Ectodermal cell (in vitro differentiated cells): ENCODE data around the gene ADARB2.

Experiments
- H3K27ac ChIP-seq: 2 replicates; pipeline ENCODE4 v1.7.0; 2013; ENCODE audit warnings: mild to moderate bottlenecking, low read depth, low read length; ENCODE audit not compliant: insufficient read depth, poor library complexity, severe bottlenecking
- H3K27me3 ChIP-seq: 2 replicates; pipeline ENCODE4 v1.7.0; 2013; ENCODE audit warnings: mild to moderate bottlenecking, low read length; ENCODE audit not compliant: insufficient read depth, control insufficient read depth, poor library complexity, severe bottlenecking
- H3K36me3 ChIP-seq: one replicate; pipeline ENCODE4 v1.7.0; 2013; ENCODE audit warnings: low read length; ENCODE audit not compliant: control insufficient read depth, insufficient read depth
- H3K4me1 ChIP-seq: one replicate; pipeline ENCODE4 v1.7.0; 2013; ENCODE audit warnings: low read length; ENCODE audit not compliant: control insufficient read depth, insufficient read depth
- H3K4me3 ChIP-seq: 2 replicates; pipeline ENCODE4 v1.7.0; 2013; ENCODE audit warnings: low read depth, low read length, control low read depth; ENCODE audit not compliant: insufficient read depth
- H3K9me3 ChIP-seq: 2 replicates; pipeline ENCODE4 v1.7.0; 2013; ENCODE audit warnings: mild to moderate bottlenecking, low read length, moderate library complexity; ENCODE audit not compliant: control insufficient read depth
- WGBS, 2 experiments: methylation state at CpG; one replicate each; pipeline ENCODE4 v1.1.7; 2013; ENCODE audit warnings: missing lambda C conversion rate in 2 of 2; 5-methylcytosine and 5-hydroxymethylcytosine counted together

Gene ADARB2

DNA sequence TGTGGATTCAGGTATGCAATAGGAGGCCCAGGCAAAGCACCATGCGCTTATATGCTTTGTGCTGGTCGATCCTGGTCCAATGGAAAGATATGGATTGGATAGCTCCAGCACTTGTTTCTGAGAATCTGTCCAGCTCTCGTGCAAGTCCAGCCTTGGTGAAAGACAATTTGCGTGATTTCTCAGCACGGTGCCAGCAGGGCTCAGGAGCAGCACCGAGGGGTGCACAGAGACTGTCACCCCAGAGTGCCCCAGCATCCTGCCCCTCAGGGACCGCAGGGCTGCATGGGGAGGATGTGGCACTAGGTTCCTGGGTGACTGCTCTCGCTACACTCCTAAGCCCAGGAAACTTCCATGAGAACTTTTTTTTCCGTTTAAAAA, 455.9 kb downstream of the ADARB2 start:
- H3K27me3 ChIP-seq: no peaks in the 10 kb centered on the region
- H3K4me3 ChIP-seq: no peak overlapping the region
- H3K27ac ChIP-seq: no peak overlapping the region
- no peaks in the 10 kb centered on the region for H3K9me3 ChIP-seq
- no peaks in the 10 kb centered on the region for H3K36me3 ChIP-seq
- no peaks in the 10 kb centered on the region for H3K4me1 ChIP-seq
- 94% methylated on average over 9 of the region's 9 CpGs for WGBS, 2 experiments

DNA sequence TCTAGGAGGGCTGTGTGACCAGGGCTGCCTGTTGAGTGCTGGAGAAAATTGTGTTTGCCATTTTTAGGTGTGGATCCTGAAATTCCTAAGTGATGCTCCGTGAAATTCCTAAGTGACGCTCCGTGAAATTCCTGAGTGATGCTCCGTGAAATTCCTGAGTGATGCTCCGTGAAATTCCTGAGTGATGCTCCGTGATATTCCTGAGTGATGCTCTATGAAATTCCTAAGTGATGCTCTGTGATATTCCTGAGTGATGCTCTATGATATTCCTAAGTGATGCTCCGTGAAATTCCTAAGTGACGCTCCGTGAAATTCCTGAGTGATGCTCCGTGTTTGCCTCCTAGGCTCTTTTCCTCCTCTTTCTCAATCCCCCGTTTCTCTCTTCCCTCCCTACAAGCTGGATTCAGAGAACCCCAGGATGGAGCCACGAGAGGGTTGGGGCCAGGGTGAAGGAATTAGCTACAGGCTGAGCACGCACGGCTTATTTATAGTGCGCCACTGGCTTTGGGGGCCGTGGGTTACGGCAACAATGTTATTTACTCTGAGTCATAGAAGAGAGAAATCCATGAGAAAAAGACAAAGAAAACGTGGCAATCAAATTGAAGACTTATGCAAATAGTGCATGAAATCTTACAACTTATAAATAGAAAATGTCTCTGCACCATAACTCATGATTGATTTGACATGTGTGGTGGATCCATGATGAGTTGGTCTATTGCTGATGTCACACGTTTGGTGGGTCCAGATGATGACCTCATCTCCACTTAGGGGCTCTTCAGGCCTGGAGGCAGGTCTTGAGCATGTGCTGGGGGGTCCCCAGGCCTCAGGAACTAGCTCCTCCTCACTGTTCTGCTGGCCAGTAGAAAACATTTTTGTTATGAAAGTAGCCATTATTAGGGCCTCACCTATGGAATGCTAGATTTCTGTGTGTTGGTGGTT, 456.6 kb downstream of the ADARB2 start:
- H3K27me3 ChIP-seq: no peaks in the 10 kb centered on the region
- WGBS, 2 experiments: 91 to 93% methylated on average over 19 of the region's 19 CpGs
- H3K27ac ChIP-seq: no peak overlapping the region
- H3K4me3 ChIP-seq: no peak overlapping the region
- H3K4me1 ChIP-seq: no peaks in the 10 kb centered on the region
- H3K9me3 ChIP-seq: no peaks in the 10 kb centered on the region
- H3K36me3 ChIP-seq: no peaks in the 10 kb centered on the region

DNA sequence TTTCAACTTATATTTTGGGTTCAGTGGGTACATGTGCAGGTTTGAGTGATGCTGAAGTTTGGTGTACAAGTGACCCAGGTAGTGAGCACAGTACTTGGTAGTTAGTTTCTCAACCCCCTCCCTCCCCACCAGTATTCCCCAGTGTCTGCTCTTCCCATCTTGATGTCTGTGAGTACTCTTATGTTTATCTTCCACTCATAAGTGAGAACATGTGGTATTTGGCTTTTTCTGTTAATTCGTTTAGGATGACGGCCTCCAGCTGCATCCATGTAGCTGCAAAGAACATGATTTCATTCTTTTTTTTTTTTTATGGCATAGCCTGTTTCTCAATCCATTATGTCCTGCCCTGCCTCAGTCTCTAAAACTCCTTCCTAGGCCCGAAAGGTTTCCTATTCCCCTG, 459.0 kb downstream of the ADARB2 start:
- no peaks in the 10 kb centered on the region for H3K4me1 ChIP-seq
- H3K4me3 ChIP-seq: no peak overlapping the region
- no peak overlapping the region for H3K27ac ChIP-seq
- no peaks in the 10 kb centered on the region for H3K27me3 ChIP-seq
- no peaks in the 10 kb centered on the region for H3K9me3 ChIP-seq
- no peaks in the 10 kb centered on the region for H3K36me3 ChIP-seq
- 93 to 99% methylated on average over 3 of the region's 3 CpGs for WGBS, 2 experiments

DNA sequence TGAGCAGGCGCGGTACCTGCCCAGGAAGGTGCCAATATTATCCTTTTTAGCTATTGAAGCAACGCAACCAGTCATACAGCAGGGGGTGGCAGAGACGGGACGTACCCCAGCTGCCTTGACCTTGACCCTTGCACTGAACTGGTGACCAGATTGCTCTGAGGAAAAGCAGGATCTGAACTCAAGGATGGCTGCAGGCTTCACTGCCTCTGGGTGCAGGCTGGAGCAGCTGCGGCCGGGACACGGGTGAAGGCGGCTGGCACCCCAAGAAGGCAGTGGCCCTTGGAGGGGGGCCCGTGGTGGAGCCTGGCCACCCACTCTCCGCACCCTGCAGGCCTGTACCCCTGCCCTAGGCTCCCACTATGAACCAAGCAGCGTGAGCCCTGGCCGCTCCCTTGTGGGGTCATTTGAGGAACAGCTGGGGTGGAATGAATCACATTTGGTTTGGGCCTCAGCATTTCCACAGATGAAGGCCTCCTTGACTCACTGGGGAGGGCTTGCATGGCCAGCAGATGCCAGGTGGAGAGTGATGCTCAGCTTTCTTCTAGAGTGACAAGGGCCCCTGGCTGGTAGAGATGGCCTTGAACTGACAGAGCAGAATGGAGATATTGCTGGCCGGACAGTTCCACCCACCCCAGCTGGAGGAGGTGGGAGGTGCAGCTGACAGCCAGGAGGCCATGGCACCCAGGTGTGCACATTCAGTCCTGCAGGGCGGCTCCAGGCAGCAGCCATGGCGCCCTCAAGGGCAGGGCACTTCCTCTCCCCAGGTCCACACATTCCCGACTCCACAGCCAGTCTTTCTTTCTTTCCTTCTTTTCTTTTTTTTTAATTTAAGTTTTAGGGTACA, 462.4 kb downstream of the ADARB2 start:
- WGBS, 2 experiments: 94 to 96% methylated on average over 17 of the region's 17 CpGs
- no peak overlapping the region for H3K27ac ChIP-seq
- H3K36me3 ChIP-seq: no peaks in the 10 kb centered on the region
- no peaks in the 10 kb centered on the region for H3K27me3 ChIP-seq
- no peak overlapping the region for H3K4me3 ChIP-seq
- H3K9me3 ChIP-seq: no peaks in the 10 kb centered on the region
- no peaks in the 10 kb centered on the region for H3K4me1 ChIP-seq

DNA sequence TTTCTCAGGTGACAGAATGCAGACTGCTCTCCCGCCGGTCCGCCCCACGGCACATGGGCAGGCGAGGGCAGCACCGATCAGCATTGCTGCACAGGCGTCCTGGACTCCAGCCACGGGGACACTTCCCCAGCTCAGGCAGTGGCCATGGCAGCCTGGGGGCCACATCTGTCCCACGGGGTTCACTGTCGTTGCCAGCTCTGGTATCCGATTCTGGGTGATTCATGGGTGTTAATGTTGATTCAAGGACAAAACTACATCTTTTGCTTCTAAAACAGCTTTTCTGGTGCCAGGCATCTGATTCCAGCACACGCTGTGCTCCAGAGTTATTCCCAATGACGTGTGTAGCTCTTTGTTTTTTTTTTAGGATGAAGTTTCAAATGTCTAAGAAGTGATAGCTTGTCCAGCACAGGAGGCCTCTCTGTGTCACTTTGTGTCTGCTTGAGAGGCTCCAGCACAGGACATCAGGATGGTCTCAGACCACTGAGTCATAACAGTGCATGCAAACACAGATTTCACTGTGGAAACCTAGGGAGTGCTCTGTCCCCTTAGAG, 463.1 kb downstream of the ADARB2 start:
- H3K9me3 ChIP-seq: no peaks in the 10 kb centered on the region
- no peaks in the 10 kb centered on the region for H3K27me3 ChIP-seq
- H3K4me3 ChIP-seq: no peak overlapping the region
- H3K4me1 ChIP-seq: no peaks in the 10 kb centered on the region
- H3K36me3 ChIP-seq: no peaks in the 10 kb centered on the region
- H3K27ac ChIP-seq: no peak overlapping the region
- 90 to 93% methylated on average over 13 of the region's 13 CpGs for WGBS, 2 experiments

DNA sequence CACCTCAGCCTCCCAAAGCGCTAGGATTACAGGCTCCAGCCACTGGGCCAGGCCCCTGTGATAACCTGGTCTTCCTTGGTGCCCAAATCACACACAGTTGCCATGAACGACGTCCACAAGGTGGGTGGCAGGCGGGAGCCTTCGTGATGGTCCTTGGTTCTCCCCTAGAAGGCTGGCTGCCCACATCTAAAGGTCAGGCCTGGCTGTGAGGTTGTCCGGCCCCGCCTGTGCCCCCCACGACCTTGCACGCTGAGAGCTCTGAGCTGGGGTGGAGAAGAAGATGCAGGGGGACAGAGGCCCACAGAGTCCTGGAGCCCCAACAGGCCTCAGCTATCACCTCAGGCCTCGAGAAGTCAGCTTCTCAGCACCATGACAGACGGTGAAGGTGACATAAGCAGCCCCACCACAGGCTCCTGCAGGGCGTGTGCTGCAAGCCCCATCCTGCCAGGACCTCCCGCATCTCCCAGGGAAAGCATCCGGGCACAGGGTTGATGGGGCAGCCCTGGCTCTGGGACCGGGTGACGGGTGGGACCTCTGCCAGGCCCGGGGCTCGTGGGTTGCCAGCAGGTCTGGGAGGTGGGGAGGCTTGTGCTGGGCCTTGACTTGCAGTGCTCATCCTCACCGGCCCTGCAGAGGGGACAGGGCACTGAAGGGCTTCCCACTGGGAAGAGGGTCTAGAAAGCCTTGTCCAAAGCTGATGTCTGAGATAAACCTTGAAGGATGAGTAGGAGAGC, 463.8 kb downstream of the ADARB2 start:
- Histone ChIP-seq H3K27me3 (no peaks in the 10 kb centered on the region), H3K4me3 (no peak overlapping the region), H3K4me1 (no peaks in the 10 kb centered on the region), H3K27ac (no peak overlapping the region), H3K9me3 (no peaks in the 10 kb centered on the region), H3K36me3 (no peaks in the 10 kb centered on the region)
- WGBS, 2 experiments: 94% methylated on average over 19 of the region's 19 CpGs

DNA sequence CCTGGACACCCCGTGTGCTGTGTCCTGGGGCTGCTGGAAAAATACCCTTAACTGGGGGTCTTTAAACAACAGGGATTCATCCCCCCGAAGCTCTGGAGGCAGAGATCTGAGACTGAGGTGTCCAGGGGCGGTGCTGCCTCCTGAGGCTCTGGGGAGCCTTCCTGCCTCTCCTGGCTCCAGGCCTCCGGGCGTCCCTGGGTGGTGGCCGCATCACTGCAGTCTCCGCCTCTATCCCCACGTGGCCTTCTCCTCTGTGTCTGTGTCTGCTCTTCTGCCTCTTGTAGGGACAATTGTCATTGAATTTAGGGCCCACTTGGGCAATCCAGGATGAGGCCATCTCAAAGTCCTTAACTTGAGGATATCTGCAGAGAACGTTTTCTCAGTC, 464.6 kb downstream of the ADARB2 start:
- no peaks in the 10 kb centered on the region for H3K27me3 ChIP-seq
- no peaks in the 10 kb centered on the region for H3K36me3 ChIP-seq
- no peaks in the 10 kb centered on the region for H3K4me1 ChIP-seq
- H3K27ac ChIP-seq: no peak overlapping the region
- no peaks in the 10 kb centered on the region for H3K9me3 ChIP-seq
- 86% methylated on average over 9 of the region's 9 CpGs for WGBS, 2 experiments
- H3K4me3 ChIP-seq: no peak overlapping the region

DNA sequence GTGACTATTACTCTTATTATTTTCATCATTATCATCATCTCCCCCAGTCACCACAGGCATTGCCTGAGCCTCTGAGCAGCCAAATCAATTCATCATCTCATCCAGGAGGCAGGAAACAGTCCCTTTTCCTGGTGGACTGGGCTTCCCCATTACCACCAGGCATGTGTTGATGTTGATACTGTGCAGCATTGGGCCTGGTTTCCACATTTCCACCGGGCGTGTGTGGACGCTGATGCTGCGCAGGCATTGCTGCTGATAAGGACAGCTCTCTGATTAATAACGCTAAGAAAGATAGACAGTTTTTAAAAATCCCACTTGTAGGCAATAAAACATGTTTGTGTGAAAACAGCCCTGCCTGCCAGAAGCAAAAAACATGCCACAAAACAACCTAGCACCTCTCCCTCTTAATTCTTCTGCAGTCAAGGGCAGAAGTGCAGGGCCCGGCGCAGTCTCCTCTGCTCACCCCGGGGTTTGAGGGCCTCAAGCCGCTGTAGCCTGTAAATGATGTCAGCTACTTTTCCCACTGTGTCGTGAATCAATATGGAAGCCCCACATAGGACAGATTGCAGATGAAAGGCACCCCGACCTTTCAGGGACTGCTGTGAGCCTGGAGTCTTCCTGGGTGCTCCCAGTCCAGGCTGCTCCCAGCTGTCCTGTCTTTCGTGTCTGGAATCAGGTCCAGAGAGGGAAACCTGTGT, 465.1 kb downstream of the ADARB2 start:
- H3K36me3 ChIP-seq: no peaks in the 10 kb centered on the region
- H3K27ac ChIP-seq: no peak overlapping the region
- no peaks in the 10 kb centered on the region for H3K4me1 ChIP-seq
- no peak overlapping the region for H3K4me3 ChIP-seq
- H3K9me3 ChIP-seq: no peaks in the 10 kb centered on the region
- WGBS, 2 experiments: 93 to 95% methylated on average over 12 of the region's 12 CpGs
- no peaks in the 10 kb centered on the region for H3K27me3 ChIP-seq

DNA sequence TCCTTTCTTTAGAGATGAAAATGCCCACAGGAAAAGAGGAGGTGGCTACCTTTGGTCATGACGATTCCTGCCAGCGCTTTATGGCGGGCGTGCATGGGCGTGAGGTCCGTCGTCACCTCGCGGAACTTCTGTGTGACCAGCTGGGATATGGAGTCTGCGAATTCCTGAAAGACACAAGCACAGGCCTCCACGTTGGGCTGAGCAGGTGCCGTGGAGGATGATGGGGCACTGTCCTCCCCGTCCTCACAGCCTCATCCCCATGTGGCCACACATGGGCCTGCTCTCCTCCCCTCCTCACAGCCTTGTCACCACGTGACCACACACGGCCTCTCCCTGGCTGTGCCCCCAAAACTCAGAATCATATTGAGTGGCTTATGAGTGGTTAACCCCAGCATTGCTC, 466.4 kb downstream of the ADARB2 start:
- 95 to 96% methylated on average over 15 of the region's 15 CpGs for WGBS, 2 experiments
- H3K36me3 ChIP-seq: no peaks in the 10 kb centered on the region
- no peaks in the 10 kb centered on the region for H3K27me3 ChIP-seq
- H3K4me3 ChIP-seq: no peak overlapping the region
- H3K27ac ChIP-seq: no peak overlapping the region
- no peaks in the 10 kb centered on the region for H3K9me3 ChIP-seq
- H3K4me1 ChIP-seq: no peaks in the 10 kb centered on the region
